ENCODE data around the gene ZNF681. TPM values are rescaled to one million over a fixed set of nuclear protein-coding genes. Genes with fewer than 3 reads are reported as not detected.

The ZNF681 gene
- total RNA-seq, 1 donor from 2014 or later = 7.3 TPM

GRCh38 chr19:23789246-23789645 lies 30.6 kb upstream of the ZNF681 start:
- Mint-ChIP-seq H3K4me3 (no peak overlapping the region), H3K27ac (no peak overlapping the region), H3K9me3 (peaks cover 2% of the 10 kb centered on the region), H3K36me3 (peaks cover 13% of the 10 kb centered on the region), H3K27me3 (ENCODE audit: low read depth) (no peaks in the 10 kb centered on the region), H3K4me1 (no peaks in the 10 kb centered on the region)
- no peak for TF ChIP-seq CTCF (IDR thresholded peaks at IDR 0.05; ENCODE audit: unreplicated experiment)
- DNase-seq (ENCODE audit: low spot score in 2 of 2, unreplicated experiment in 2 of 2) = no peak

GRCh38 chr19:23788411-23788810 lies 29.7 kb upstream of the ZNF681 start:
- no peak for TF ChIP-seq CTCF (IDR thresholded peaks at IDR 0.05; ENCODE audit: unreplicated experiment)
- Mint-ChIP-seq H3K36me3 (peaks cover 19% of the 10 kb centered on the region), H3K4me3 (no peak overlapping the region), H3K9me3 (no peaks in the 10 kb centered on the region), H3K4me1 (no peaks in the 10 kb centered on the region), H3K27ac (no peak overlapping the region), H3K27me3 (ENCODE audit: low read depth) (no peaks in the 10 kb centered on the region)
- no peak for DNase-seq (ENCODE audit: low spot score in 2 of 2, unreplicated experiment in 2 of 2)

GRCh38 chr19:23787106-23787505 lies 28.4 kb upstream of the ZNF681 start:
- H3K4me3 Mint-ChIP-seq = no peak overlapping the region
- H3K4me1 Mint-ChIP-seq = no peaks in the 10 kb centered on the region
- no peaks in the 10 kb centered on the region for H3K27me3 Mint-ChIP-seq (ENCODE audit: low read depth)
- no peak overlapping the region for H3K27ac Mint-ChIP-seq
- DNase-seq (ENCODE audit: low spot score in 2 of 2, unreplicated experiment in 2 of 2) = no peak
- TF ChIP-seq CTCF (IDR thresholded peaks at IDR 0.05; ENCODE audit: unreplicated experiment) = no peak
- peaks cover 24% of the 10 kb centered on the region for H3K36me3 Mint-ChIP-seq
- H3K9me3 Mint-ChIP-seq = no peaks in the 10 kb centered on the region

- Mint-ChIP-seq H3K9me3 (no peaks in the 10 kb centered on the region), H3K4me3 (no peak overlapping the region), H3K4me1 (no peaks in the 10 kb centered on the region), H3K36me3 (peaks cover 30% of the 10 kb centered on the region), H3K27ac (no peak overlapping the region), H3K27me3 (ENCODE audit: low read depth) (no peaks in the 10 kb centered on the region)
- no peak for DNase-seq (ENCODE audit: low spot score in 2 of 2, unreplicated experiment in 2 of 2)
- TF ChIP-seq CTCF (IDR thresholded peaks at IDR 0.05; ENCODE audit: unreplicated experiment) = no peak
Observed at GRCh38 chr19:23785982-23786381, 27.3 kb upstream of the ZNF681 start.

- Mint-ChIP-seq H3K9me3 (no peaks in the 10 kb centered on the region), H3K27me3 (ENCODE audit: low read depth) (no peaks in the 10 kb centered on the region), H3K36me3 (peaks cover 41% of the 10 kb centered on the region), H3K4me1 (no peaks in the 10 kb centered on the region), H3K4me3 (no peak overlapping the region), H3K27ac (no peak overlapping the region)
- TF ChIP-seq CTCF (IDR thresholded peaks at IDR 0.05; ENCODE audit: unreplicated experiment) = no peak
- DNase-seq (ENCODE audit: low spot score in 2 of 2, unreplicated experiment in 2 of 2) = no peak
Observed at GRCh38 chr19:23784274-23784673, 25.6 kb upstream of the ZNF681 start.

GRCh38 chr19:23783636-23784035 lies 24.9 kb upstream of the ZNF681 start:
- Mint-ChIP-seq H3K36me3 (peaks cover 43% of the 10 kb centered on the region), H3K27ac (no peak overlapping the region), H3K9me3 (peaks cover under 1% of the 10 kb centered on the region), H3K27me3 (ENCODE audit: low read depth) (no peaks in the 10 kb centered on the region), H3K4me3 (no peak overlapping the region), H3K4me1 (no peaks in the 10 kb centered on the region)
- DNase-seq (ENCODE audit: low spot score in 2 of 2, unreplicated experiment in 2 of 2) = no peak
- TF ChIP-seq CTCF (IDR thresholded peaks at IDR 0.05; ENCODE audit: unreplicated experiment) = no peak
